Kidney (tissue), 14 donors: Measurements from ENCODE around the gene KRT84. TPM values are rescaled to one million over a fixed set of nuclear protein-coding genes. Genes with fewer than 3 reads are reported as not detected.

Source experiments
- DNase-seq, 5 donors: peaks; one replicate each; pipeline ENCODE4 v3.0.0-alpha.2; 2013 to 2020
- FAIRE-seq: peaks from 2 replicates; lab custom pipeline; 2012; peaks lifted over from hg19 to GRCh38; lab: Jason Lieb, UNC
- H3K27ac ChIP-seq, 2 donors: one replicate each; pipeline ENCODE4 v1.7.0; 2013; ENCODE audit warnings: low read depth in 2 of 2, low read length in 2 of 2, inconsistent platforms in 1 of 2
- H3K27me3 ChIP-seq: one replicate; pipeline ENCODE4 v1.7.1; 2013; ENCODE audit warnings: low read length, inconsistent platforms; ENCODE audit not compliant: control insufficient read depth, insufficient read depth
- H3K36me3 ChIP-seq, 3 donors: one replicate each; pipeline versions ENCODE4 v1.7.0 to v1.7.1; 2013; ENCODE audit warnings: low read length in 3 of 3, control low read depth in 1 of 3, inconsistent platforms in 1 of 3; ENCODE audit not compliant: insufficient read depth in 3 of 3, control insufficient read depth in 2 of 3
- H3K4me1 ChIP-seq, 3 donors: one replicate each; pipeline versions ENCODE4 v1.7.0 to v1.7.1; 2013; ENCODE audit warnings: low read length in 3 of 3, inconsistent platforms in 1 of 3, low read depth in 1 of 3; ENCODE audit not compliant: control insufficient read depth in 2 of 3, insufficient read depth in 2 of 3
- H3K4me3 ChIP-seq, 3 donors: one replicate each; pipeline versions ENCODE4 v1.7.0 to v1.8.1; 2013; ENCODE audit warnings: low read length in 3 of 3, control low read depth in 1 of 3, inconsistent platforms in 1 of 3
- H3K9ac ChIP-seq, 3 donors: one replicate each; pipeline versions ENCODE4 v1.7.0 to v1.7.1; 2013; ENCODE audit warnings: low read length in 3 of 3, control low read depth in 1 of 3, inconsistent platforms in 1 of 3
- H3K9me3 ChIP-seq, 3 donors: one replicate each; pipeline versions ENCODE4 v1.7.0 to v1.7.1; 2013; ENCODE audit warnings: low read length in 3 of 3, control low read depth in 1 of 3, inconsistent platforms in 1 of 3; ENCODE audit not compliant: control insufficient read depth in 2 of 3, insufficient read depth in 1 of 3
- CTCF ChIP-seq: IDR thresholded peaks from 3 replicates; pipeline ENCODE4 v1.5.1; 2012; ENCODE audit warnings: mild to moderate bottlenecking, moderate library complexity, borderline replicate concordance; ENCODE audit not compliant: insufficient read depth; ENCODE audit errors: extremely low read depth
- intact Hi-C: fragments of 100-400 bp; cut with DNase I; formaldehyde crosslinking; loops from one replicate; pipeline ENCODE4 v1.11.1; 2022
- polyA plus RNA-seq: library from polyadenylated mRNA; stranded (reverse); fragments of 350-450 nt; fragmentation: Illumina TruSeq; extraction: RNeasy Lipid Tissue Mini Kit (QIAGEN cat#74804); gene quantifications from one replicate; pipeline ENCODE4 v1.2.3, GENCODE V29; 2014; ENCODE audit warnings: low read depth, low replicate concordance; ENCODE audit not compliant: insufficient read depth
- total RNA-seq: library from RNA; stranded (reverse); fragmentation: NEBNext Ultra II Directional; extraction: Animal tissue kit (Norgen Biotek cat#: 25700); gene quantifications from one replicate; pipeline ENCODE4 v1.2.1, GENCODE V29; 2021
- donor health status: control.
- donor health status: control.
- donor health status: control.
- donor health status: control.
- donor health status: control.
- donor health status: DM: yes; HTN: yes; CAD: no.
- donor health status: Normal renal cell carcinoma (clear cell type).

KRT84 gene
- total and polyA plus RNA-seq, 2 donors from 2014 or later = not detected

GRCh38 chr12:52358575-52359350, 26.7 kb downstream of the KRT84 start:
- no peak for TF ChIP-seq CTCF
- Histone ChIP-seq H3K9ac (no peak overlapping the region), H3K27ac (no peak overlapping the region), H3K9me3 (no peaks in the 10 kb centered on the region), H3K4me3 (no peak overlapping the region), H3K27me3 (no peaks in the 10 kb centered on the region), H3K4me1 (peaks cover 0 to 2% (median 0%) of the 10 kb centered on the region in 3 donors), H3K36me3 (no peaks in the 10 kb centered on the region)
- no peak for DNase-seq
- no peak for FAIRE-seq
- intact Hi-C loops = no loop called here

- no peak overlapping the region for H3K4me3 ChIP-seq
- no peaks in the 10 kb centered on the region for H3K27me3 ChIP-seq
- no peaks in the 10 kb centered on the region for H3K4me1 ChIP-seq
- FAIRE-seq (no peak), DNase-seq (no peak)
- TF ChIP-seq CTCF = no peak
- no peak overlapping the region for H3K9ac ChIP-seq
- no peaks in the 10 kb centered on the region for H3K36me3 ChIP-seq
- no peaks in the 10 kb centered on the region for H3K9me3 ChIP-seq
- intact Hi-C loops = no loop called here
- no peak overlapping the region for H3K27ac ChIP-seq
Observed at GRCh38 chr12:52356762-52357580, 28.5 kb downstream of the KRT84 start.

GRCh38 chr12:52356031-52356761, 29.3 kb downstream of the KRT84 start:
- DNase-seq = no peak
- H3K9ac ChIP-seq = no peak overlapping the region
- H3K36me3 ChIP-seq = no peaks in the 10 kb centered on the region
- intact Hi-C loops = no loop called here
- no peak for TF ChIP-seq CTCF
- no peak for FAIRE-seq
- no peak overlapping the region for H3K4me3 ChIP-seq
- no peaks in the 10 kb centered on the region for H3K9me3 ChIP-seq
- H3K27ac ChIP-seq = no peak overlapping the region
- no peaks in the 10 kb centered on the region for H3K27me3 ChIP-seq
- H3K4me1 ChIP-seq = no peaks in the 10 kb centered on the region
